Esophagus squamous epithelium (tissue), 5 donors: Measurements from ENCODE around the gene GAS7. TPM values are rescaled to one million over a fixed set of nuclear protein-coding genes. Genes with fewer than 3 reads are reported as not detected.

Experiments used
- DNase-seq: peaks from one replicate; lab custom pipeline; 2025; lab: John Stamatoyannopoulos, UW
- H3K27ac ChIP-seq, 4 donors: fragments of 200-600 bp; sonication (generic); one replicate each; pipeline ENCODE4 v1.5.1; 2016 to 2019; ENCODE audit warnings: mild to moderate bottlenecking in 1 of 4
- H3K27me3 ChIP-seq, 4 donors: fragments of 200-600 bp; sonication (generic); 1 replicate in 3 of 4; 2 replicates in 1 of 4; pipeline versions ENCODE4 v1.5.1 to v1.6.0; 2017 to 2021; ENCODE audit warnings: antibody characterized with exemption in 1 of 4
- H3K36me3 ChIP-seq, 3 donors: fragments of 200-600 bp; sonication (generic); one replicate each; pipeline ENCODE4 v1.5.1; 2016 to 2019
- H3K4me1 ChIP-seq, 3 donors: fragments of 200-600 bp; sonication (generic); one replicate each; pipeline ENCODE4 v1.5.1; 2017 to 2019
- H3K4me3 ChIP-seq, 4 donors: fragments of 200-600 bp; sonication (generic); 1 replicate in 3 of 4; 2 replicates in 1 of 4; pipeline ENCODE4 v1.5.1; 2016 to 2019; ENCODE audit warnings: mild to moderate bottlenecking in 2 of 4, moderate library complexity in 1 of 4
- H3K9me3 ChIP-seq, 3 donors: fragments of 200-600 bp; sonication (generic); one replicate each; pipeline ENCODE4 v1.5.1; 2016 to 2019
- POLR2A ChIP-seq, 4 donors: fragments of 450-650 bp; IDR thresholded peaks; one replicate each; pipeline ENCODE4 v1.6.1; 2017; ENCODE audit warnings: antibody characterized with exemption in 4 of 4, mild to moderate bottlenecking in 4 of 4, moderate library complexity in 3 of 4
- WGBS, 2 donors: methylation state at CpG; one replicate each; pipeline ENCODE4 v1.1.5; 2018; 5-methylcytosine and 5-hydroxymethylcytosine counted together
- intact Hi-C: fragments of 100-400 bp; cut with DNase I; formaldehyde crosslinking; loops from one replicate; pipeline ENCODE4 v1.15.0; 2022
- total RNA-seq, 4 donors: library from RNA; depleted of rRNA; stranded (reverse); fragments of >200 nt; gene quantifications; one replicate each; pipeline ENCODE4 v1.1.0, GENCODE V29; 2016
- TF ChIP-seq, protein P1 (sequence below), 6 experiments: fragments of 450-650 bp in 4 of 6; fragments of 200-600 bp in 2 of 6; sonication (generic) in 2 of 6; IDR thresholded peaks; one replicate each; pipeline ENCODE4 v1.5.1; 2016 to 2019; ENCODE audit warnings: antibody characterized with exemption in 6 of 6, mild to moderate bottlenecking in 4 of 6, moderate library complexity in 4 of 6
- donor health status: DM: yes; HTN: yes; CAD: no.

GAS7 gene
- total RNA-seq, 4 donors from 2014 or later, result 16.8 to 39.1 (median 30.1) TPM

DNA sequence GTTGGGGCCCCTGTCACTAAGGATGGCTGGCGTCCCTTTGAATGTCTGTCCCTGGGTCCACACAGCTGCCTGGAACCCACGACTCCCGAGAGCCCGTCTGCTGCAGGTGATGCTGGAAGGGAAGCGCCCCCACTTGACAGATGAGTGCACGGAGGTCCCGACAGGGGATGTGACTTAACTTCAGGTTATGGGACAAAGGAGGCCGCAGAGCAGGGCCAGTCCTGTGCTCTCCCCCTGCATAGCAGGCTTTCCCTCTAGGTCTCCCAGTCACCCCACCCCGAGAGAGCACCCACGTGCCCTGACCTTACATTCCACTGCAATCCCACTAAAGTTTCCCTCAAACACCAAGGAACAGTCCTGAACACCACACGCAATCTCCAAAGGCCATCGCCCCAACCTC is 287.3 kb downstream of the GAS7 start:
- Histone ChIP-seq H3K4me3 (no peak overlapping the region), H3K9me3 (no peaks in the 10 kb centered on the region), H3K4me1 (peaks cover 0 to 6% (median 0%) of the 10 kb centered on the region in 3 donors), H3K36me3 (peaks cover 0 to 12% (median 0%) of the 10 kb centered on the region in 3 donors), H3K27me3 (no peaks in the 10 kb centered on the region), H3K27ac (no peak overlapping the region)
- TF ChIP-seq, protein P1, sequence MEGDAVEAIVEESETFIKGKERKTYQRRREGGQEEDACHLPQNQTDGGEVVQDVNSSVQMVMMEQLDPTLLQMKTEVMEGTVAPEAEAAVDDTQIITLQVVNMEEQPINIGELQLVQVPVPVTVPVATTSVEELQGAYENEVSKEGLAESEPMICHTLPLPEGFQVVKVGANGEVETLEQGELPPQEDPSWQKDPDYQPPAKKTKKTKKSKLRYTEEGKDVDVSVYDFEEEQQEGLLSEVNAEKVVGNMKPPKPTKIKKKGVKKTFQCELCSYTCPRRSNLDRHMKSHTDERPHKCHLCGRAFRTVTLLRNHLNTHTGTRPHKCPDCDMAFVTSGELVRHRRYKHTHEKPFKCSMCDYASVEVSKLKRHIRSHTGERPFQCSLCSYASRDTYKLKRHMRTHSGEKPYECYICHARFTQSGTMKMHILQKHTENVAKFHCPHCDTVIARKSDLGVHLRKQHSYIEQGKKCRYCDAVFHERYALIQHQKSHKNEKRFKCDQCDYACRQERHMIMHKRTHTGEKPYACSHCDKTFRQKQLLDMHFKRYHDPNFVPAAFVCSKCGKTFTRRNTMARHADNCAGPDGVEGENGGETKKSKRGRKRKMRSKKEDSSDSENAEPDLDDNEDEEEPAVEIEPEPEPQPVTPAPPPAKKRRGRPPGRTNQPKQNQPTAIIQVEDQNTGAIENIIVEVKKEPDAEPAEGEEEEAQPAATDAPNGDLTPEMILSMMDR (IDR thresholded peaks at IDR 0.05), result no peak
- TF ChIP-seq POLR2A (IDR thresholded peaks at IDR 0.05), result no peak
- WGBS, 2 donors, result 68 to 80% methylated on average over 6 to 7 of the region's 12 CpGs
- intact Hi-C loops, result no loop called here
- no peak for DNase-seq

DNA sequence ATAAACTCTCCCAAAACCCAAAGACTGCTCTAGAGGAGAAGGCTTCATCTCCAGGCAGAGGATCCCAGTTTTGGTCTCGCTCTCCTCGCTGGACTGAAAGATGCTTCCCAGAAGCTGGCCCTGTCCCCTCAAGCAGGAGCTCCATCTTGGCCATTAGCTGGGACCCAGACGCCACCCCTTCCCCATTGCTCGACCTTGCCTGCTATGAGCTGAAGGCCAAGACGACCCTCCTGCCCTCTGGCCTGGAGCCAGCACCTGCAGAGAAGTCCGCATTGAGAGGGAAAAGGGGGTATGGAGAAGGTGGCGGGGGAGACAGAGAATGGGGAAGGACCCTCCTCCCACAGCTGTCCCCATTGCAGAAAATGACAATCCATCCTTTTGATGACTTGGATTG is 289.8 kb downstream of the GAS7 start:
- no peaks in the 10 kb centered on the region for H3K27me3 ChIP-seq
- H3K27ac ChIP-seq, result no peak overlapping the region
- H3K4me3 ChIP-seq, result no peak overlapping the region
- H3K36me3 ChIP-seq, result no peaks in the 10 kb centered on the region
- DNase-seq, result no peak
- 36 to 48% methylated on average over 5 to 7 of the region's 7 CpGs for WGBS, 2 donors
- H3K9me3 ChIP-seq, result no peaks in the 10 kb centered on the region
- intact Hi-C loops, result no loop called here
- H3K4me1 ChIP-seq, result peaks cover 0 to 6% (median 0%) of the 10 kb centered on the region in 3 donors
- TF ChIP-seq, protein P1 (IDR thresholded peaks at IDR 0.05), result no peak
- no peak for TF ChIP-seq POLR2A (IDR thresholded peaks at IDR 0.05)

DNA sequence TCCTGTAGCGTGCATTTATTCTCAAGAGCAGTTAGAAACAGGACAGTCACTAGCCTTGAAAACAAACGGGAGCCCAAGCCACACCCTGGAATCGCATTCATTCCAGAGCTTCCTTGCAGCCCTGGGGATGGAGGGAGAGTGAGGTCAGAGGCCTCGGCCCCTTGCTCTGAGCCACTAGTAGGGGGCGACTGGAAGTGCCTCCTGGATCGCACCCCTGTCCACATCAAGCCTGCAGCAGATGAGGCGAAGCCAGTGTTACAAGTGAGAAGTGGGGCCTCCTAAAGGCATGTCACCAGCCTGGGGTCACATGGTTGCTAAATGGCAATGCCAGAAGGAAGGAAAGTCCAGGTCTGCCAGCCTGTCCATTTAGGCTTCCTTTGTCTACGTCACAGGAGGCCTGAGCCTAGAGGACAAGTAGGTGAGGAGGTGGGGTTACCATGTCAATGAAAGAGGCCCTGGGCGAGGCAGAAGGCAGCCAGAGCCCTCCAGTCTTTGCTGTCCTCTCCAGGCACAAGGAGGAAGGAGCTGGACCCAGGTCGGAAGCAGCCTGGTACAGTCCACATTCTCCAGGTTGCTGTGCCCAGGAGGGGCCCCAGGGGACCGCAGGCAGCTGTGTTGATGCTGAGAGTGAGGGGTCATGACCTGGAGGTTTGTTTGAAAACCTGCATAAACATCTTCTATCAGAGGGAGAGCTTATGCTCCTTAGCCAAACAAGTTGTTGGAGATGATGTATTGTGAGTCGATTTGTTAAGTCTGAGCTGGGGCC is 290.3 kb downstream of the GAS7 start:
- no peak overlapping the region for H3K27ac ChIP-seq
- intact Hi-C loops, result no loop called here

DNA sequence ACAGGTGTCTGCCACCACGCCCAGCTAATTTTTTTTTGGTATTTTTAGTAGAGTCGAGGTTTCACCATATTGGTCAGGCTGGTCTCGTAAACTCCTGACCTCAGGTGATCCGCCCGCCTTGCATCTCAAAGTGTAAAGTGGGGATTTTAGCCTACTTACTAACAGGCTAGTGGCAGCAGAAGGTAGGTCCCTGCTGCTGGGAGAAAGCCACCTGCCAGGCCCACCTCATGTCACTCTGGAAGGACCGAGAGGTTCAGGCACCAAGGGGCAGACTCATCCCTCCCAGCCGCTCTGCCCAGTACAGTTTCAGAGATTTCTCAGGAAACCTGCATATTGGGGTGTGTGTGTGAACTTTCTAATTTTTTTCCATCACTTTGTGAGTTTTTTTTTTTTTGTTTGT is 291.3 kb downstream of the GAS7 start:
- no peaks in the 10 kb centered on the region for H3K9me3 ChIP-seq
- no peaks in the 10 kb centered on the region for H3K36me3 ChIP-seq
- no peak overlapping the region for H3K4me3 ChIP-seq
- H3K27me3 ChIP-seq, result no peaks in the 10 kb centered on the region
- no peak overlapping the region for H3K27ac ChIP-seq
- 76 to 80% methylated on average over 7 of the region's 7 CpGs for WGBS, 2 donors
- H3K4me1 ChIP-seq, result peaks cover 0 to 6% (median 0%) of the 10 kb centered on the region in 3 donors
- no peak for DNase-seq
- TF ChIP-seq POLR2A (IDR thresholded peaks at IDR 0.05), result no peak
- TF ChIP-seq, protein P1 (IDR thresholded peaks at IDR 0.05), result no peak
- intact Hi-C loops, result no loop called here

More for the DNA sequence above, 290.3 kb downstream of the GAS7 start:
- Histone ChIP-seq H3K4me1 (peaks cover 0 to 6% (median 0%) of the 10 kb centered on the region in 3 donors), H3K4me3 (no peak overlapping the region), H3K27me3 (no peaks in the 10 kb centered on the region), H3K9me3 (no peaks in the 10 kb centered on the region), H3K36me3 (no peaks in the 10 kb centered on the region)
- DNase-seq, result no peak
- TF ChIP-seq, protein P1 (IDR thresholded peaks at IDR 0.05), result no peak
- TF ChIP-seq POLR2A (IDR thresholded peaks at IDR 0.05), result no peak
- WGBS, 2 donors, result 16 to 35% methylated on average over 5 to 12 of the region's 12 CpGs

DNA sequence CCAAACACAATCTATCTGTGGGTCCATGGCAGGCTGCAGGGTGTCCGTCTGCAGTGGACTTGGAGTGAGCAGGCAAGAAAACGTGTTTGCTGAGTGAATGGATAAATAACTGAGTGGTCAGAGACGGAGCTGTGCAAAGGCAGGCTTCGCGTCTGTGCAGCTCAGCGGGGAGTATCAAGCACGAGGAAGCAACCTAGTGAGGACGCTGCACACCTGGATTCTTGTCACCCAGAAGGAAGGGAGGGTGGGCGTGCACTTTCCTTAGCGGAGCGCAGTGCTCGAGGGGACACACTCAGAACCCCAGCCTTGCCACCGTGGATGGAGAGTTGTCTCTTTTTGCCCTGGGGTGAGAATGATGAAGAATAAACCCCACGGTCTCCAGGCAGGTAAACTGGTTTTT is 291.8 kb downstream of the GAS7 start:
- no peak overlapping the region for H3K4me3 ChIP-seq
- DNase-seq, result no peak
- 55 to 60% methylated on average over 14 of the region's 14 CpGs for WGBS, 2 donors
- H3K27me3 ChIP-seq, result no peaks in the 10 kb centered on the region
- H3K9me3 ChIP-seq, result no peaks in the 10 kb centered on the region
- H3K27ac ChIP-seq, result no peak overlapping the region
- no peaks in the 10 kb centered on the region for H3K36me3 ChIP-seq
- intact Hi-C loops, result no loop called here
- H3K4me1 ChIP-seq, result peaks cover 0 to 6% (median under 1%) of the 10 kb centered on the region in 3 donors
- TF ChIP-seq POLR2A (IDR thresholded peaks at IDR 0.05), result no peak
- TF ChIP-seq, protein P1 (IDR thresholded peaks at IDR 0.05), result no peak
